ENCODE measurements around the gene STEEP1.

DNA sequence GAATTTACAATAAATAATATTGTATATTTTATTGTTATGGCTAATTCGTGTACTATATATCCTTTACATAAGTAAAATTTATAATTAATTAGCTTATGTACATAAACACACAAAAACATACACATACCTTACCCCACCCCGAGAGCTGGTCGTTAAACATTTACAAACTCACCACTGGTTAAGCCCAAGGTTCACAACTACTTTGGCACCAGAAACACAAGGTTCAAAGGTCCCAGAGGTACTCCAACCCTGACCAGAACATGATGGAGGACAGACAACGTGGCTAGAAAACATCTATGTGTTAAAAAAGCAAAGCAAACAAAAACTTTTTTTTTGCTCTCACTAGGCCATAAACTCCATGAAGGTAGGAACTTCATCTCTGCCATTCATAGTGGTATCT is 59.3 kb downstream of the STEEP1 start:
- TF ChIP-seq POLR2A (IDR thresholded peaks at IDR 0.05; ENCODE audit: low read length) (no peak), GATA1 (IDR thresholded peaks at IDR 0.05; ENCODE audit: low read depth, low read length) (no peak)
